NCI-H1105 (cell line): ENCODE measurements around the gene NKAIN2.
"Not testable (repeated sequence)": the region's sequence is repeated elsewhere in the genome, so short reads cannot be mapped to it uniquely, and the experiment has no call there.

Experiments used
- DNase-seq: peaks from one replicate; lab custom pipeline; 2025; lab: John Stamatoyannopoulos, UW

The NKAIN2 gene

DNA sequence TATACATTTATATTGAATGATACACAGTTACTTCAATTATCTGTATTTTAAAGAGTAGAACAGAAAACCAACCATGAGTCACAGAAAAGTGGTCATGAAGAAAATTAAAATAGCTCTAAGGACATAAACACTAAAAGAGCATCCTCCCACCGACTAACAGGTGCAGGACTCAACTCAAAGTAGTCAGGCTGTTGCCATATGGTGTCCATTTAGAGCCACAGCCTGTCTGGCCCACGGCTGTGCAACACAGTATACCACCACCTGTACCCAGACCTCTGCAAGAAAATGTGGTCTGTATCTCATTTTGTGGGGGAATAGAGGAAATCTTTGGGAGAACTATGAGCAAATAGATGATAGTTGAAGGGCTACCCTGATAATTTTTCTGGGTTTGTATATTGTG lies 708.8 kb downstream of the NKAIN2 start:
- DNase-seq = no peak

DNA sequence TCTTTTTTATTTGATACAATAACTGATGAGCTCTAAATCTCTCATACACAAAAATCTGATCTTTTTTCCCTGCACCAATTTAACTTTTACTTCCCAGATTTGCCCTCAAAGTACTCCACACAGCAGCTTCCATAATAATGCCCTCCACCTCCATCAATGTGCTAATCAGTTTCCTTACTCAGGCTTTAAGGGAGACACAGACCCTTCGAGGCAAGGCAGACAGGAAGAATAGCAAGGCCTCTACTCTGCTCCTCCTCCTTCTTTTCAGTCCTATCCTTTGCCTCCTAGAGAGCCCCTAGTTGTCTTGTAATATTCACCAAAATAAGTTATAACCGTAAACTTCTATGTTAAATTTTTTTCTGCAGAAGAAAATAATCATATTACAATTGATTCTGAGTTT lies 713.7 kb downstream of the NKAIN2 start:
- no peak for DNase-seq

DNA sequence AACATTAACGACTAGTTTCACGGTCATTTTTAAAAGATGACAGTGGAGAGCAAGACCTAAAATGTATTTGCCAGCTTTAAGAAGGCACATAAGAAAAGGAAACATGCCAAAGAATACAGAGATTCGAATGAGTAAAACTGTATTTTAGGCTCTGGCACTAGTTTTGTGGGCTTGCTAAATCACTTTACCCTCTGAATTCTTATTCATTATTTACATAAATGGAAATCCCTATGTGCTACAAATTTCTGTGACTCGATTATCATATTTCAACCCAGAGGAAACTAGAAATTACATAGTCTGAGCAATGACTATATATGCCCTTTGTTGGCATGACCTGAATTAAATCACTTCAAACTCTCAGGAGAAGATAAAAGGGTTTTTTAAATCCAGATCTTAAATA lies 716.8 kb downstream of the NKAIN2 start:
- no peak for DNase-seq

DNA sequence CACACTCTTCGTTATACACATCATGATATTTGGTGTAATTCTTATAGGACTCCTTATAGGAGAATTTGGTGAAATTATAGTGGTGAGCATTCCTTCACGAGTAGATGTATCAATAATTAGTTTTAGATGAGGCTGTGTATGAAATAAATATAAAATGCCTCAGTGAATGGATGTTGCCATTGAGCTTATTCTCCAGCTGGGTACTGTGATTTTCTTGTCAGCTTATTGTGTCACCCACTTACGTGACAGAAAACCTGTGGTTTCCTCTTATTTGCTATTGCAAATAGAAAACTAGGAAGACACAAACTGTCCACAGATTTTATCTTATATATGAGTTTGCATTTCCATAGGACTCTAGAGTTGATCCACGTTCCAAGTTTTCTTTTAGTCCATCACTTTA lies 718.7 kb downstream of the NKAIN2 start:
- DNase-seq = no peak

DNA sequence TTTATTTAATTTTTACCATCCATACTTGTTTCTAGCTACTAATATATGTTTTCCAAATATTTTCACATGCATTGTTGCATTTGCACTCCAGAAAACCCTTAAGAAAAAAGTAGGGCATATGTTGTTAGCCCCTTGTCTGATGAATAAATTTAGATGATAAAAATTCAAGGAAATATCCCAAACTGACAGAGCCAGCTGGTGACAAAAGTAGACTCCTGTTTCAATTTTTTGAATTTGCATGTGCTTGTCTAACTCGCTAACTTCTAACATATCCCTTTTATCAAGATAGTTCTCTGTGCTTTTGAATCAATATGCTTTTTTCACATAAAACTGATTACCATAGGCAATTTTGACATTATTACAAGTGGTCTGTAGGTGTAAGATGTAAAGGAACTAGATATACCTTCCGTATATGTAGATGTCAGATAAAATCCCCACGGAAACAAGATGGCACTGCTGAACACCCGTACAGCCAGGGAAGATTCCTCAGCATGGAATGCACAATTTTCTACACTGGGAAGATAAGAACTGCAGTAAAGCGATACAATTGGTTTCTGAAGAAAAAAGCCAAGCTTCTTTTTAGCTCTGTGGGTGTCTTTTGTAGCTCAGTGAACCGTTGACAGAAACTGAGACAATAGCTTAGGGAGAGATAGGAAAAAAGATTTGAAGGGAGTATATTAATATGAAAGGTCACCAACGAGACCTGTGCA lies 721.0 kb downstream of the NKAIN2 start:
- DNase-seq = no peak

DNA sequence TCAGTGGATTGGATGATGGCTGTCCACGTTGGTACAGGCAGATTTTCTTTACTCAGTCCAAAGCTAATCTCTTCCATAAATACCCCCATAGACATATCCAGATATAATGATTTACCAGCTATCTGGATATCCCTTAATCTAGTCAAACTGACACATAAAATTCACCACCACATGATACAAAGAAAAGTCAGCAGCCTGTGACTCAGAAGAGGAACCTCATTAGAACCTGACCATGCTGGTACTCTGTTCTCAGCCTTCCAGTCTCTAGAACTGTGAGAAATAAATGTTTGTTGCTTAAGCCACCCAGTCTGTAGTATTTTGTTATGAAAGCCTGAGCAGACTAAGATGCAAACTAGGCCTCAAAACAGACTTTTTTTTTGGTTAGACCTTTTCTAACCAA lies 727.3 kb downstream of the NKAIN2 start:
- no peak for DNase-seq

DNA sequence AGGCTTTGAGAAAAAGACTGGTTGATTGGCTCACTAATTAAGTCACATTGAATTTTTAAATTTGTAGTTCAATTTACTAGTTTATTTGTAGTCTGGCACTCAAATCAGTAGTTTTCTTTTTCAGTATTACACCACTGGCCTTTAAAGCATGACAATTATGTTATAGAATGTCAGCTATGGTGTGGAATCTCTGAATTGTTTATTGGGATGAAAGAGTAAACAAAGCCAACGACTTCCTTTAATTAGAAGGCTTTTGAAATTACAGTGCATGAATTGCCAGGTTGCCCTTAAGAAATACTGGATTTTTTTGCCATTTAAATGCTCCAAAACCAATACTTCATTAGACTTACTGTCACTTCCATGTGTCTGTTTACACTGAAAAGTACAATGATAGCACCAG lies 731.6 kb downstream of the NKAIN2 start:
- no peak for DNase-seq

DNA sequence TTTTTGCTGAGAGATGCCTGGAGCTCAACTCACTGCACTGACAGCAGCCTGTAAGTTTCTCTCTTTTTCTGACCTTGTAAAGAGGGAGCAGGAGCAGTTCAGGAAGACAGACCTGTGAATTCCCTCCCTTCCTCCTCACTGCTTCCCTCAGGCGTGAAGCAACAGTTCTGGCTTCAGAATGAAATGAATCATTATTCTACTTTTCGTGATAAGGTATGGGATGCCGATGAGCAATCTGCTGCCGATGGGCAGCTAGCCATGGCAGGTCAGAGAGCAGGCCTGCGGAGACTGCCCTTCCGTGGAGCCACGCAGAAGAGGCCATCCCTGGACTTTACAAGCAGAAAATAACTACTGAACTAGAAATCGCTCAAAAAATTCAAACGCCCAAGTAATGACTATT lies 732.1 kb downstream of the NKAIN2 start:
- DNase-seq = no peak

DNA sequence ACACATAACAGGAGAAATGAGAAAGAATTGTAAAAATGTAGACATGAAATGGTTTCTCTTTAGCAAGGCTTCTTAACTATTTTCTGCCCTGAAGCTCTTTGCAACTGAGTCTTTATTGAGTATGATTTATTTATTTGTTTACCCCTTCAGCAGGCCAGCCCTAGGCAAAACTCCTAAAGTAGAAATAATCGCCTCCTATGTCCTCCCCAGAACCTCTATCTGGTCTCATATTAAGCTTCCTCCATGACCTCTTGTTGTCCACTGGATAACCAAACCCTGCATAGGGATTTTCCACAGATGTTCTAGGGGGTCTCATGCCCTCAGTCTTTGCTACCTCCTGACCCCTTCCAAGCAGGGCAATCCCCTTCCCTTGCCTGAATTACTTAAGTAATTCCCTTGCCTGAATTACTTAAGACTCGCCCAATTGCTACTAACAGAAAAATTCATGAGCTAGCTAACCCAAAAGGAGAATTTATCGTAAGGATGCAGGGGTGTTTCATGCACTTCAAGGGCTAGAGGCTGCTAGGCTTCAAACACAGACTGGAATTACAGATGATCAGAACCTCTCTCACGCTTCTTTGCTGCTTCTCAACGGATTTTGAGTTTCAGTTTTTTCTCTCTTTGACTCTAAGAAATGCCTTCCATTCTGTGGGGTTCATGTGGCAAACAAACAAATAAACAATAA lies 732.6 kb downstream of the NKAIN2 start:
- DNase-seq = no peak

DNA sequence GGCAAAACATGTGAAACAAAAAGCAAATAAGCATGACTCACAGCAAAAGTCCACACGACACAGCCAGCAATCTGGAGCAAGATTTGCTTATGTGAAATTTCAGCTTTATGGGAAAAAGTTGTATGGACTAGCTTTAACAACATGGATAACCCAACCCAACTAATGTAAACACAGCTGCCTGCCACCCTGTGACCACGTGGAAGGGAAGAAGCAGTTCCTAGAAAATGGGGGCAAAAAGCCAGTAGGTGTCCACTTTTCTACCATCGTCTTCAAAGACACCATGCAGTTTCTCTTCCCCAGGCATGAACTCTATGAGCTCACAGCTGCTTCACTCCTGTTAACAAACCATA lies 733.2 kb downstream of the NKAIN2 start:
- no peak for DNase-seq

DNA sequence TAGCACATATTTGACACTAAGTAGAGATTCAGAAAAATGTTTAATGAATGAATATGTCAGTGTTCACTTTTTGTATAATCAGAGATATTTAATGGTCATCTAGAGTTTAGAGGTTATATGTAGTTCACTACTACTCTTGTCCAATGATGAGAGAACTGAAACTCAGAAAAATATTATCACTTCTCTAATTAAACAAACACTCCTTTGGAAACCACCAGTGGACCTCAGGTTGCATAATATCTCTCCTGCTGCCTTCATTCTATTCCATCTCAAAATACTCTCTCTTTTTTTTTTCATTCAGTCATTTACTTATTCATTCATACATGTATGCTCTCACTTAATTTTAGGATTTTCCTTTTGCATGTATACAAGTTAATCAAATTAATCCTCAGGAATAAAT lies 735.4 kb downstream of the NKAIN2 start:
- no peak for DNase-seq

DNA sequence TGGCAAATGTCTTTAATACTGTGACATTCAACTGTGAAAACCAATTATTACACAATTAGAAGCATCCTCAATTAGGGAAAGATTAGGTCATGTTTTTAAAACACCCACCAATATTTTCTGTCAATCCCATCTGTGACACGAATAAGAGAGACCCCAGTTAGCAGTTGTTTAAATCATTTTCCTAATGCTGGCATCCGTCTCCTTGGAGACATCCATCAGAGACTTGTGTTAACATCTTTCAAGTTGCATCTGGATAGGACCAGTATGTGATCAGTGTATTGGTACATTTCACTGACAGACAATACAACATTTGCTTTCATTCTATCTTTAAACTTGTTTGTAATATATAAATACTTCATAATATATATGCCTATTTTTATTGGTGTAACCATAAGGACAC lies 737.9 kb downstream of the NKAIN2 start:
- no peak for DNase-seq

DNA sequence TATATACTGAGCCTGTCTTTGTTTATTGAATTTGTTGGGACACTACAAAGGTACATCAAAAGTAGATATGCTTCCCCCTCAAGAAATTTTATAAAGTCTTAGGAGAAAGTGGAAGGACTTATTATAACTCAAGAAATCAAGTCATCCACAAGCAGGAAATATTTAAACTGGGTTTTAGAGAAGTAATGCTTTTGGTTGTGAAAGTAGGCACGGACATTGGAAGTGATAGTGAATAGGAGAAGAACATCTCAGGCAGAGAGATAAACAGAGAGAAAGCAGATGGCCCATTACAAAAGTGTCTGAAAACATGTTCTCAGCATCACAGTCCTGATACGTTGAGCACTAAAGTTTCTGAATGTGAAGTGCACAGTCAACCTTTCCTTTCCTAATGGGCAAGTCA lies 742.9 kb downstream of the NKAIN2 start:
- DNase-seq = no peak

DNA sequence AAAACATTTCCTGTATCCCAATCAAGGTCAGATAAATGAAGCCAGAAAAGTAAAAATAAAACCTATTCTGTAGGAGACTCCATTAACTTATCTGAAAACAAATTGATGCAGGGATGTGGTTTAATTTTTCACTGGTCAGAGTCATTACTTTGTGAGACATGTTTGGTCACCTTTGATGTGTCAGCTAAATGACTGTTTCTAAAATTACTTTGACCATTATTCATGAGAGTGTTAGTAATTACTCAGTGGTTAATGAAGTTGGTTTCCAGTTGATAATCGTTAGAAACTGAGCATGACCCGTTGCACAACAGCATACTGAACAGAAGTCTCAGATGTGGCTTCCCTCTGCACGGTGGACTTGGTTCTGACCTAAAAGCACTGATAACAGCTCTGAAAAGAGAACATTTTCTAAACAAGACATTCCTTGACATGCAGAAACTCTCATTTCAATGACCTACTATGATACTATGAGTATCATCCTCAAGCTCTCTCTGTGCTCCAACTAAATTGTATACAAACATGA lies 748.1 kb downstream of the NKAIN2 start:
- no peak for DNase-seq

DNA sequence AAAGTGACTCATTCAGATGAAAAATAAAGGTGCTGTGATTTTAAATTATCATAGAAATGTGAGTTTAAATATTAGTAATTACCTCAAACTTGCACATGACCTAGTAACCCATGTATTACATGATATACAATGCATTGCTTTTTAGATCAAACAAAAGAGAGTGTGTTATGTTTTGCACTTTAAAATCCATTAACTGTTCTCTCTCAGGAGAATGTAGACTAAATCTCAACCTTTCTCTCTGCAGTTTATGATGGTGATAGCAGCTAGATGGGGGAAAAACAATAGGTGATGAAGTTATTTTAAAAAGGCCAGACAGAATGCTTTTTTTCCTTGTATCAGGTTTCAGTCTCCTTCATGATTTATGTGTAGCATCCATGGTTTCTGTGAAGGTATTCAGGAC lies 754.2 kb downstream of the NKAIN2 start:
- no peak for DNase-seq

DNA sequence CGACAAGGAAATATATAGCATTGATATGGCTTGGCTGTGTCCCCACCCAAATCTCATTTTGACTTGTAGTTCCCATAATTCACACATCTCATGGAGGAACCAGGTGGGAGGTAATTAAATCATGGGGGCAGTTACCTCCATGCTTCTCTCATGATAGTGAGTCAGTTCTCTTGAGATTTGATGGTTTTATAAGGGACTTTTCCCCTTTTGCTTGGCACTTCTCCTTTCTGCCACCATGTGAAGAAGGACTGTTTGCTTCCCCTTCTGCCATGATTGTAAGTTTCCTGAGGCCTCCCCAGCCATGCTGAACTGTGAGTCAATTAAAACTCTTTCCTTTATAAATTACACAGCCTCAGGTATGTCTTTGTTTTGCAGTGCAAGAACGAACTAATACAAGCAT lies 756.4 kb downstream of the NKAIN2 start:
- DNase-seq = not testable (repeated sequence)

DNA sequence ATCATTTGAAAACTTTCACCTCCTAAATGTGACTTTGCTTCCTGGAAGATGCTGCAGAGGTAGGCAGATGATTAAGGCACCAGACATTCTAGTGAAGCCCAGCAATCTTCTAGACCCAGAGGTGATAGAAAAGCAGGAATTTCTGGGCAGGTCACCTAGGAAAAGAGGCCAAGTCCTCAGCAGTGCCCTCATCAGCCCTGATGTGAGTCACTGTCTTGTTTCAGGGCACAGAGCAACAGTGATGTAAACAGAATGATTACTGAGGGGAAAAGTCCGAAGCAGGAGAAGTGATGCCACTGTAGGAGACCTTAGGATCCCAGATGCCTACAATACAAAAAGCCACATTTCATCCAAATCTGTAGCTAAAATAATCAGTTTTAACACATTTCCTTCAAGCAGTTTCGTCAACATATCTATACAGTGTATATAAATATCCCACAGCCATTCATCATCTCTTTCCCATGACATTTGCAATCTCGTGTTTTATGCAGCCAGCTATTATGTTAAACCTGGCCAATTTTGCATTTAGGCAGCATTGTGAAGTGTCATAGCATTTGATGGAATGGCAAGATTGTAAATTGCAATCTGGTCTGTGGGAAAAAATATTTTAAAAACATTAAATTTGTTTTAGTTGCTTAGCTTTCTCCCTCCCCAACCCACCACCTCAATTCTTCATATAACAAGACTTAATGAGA lies 757.4 kb downstream of the NKAIN2 start:
- no peak for DNase-seq

DNA sequence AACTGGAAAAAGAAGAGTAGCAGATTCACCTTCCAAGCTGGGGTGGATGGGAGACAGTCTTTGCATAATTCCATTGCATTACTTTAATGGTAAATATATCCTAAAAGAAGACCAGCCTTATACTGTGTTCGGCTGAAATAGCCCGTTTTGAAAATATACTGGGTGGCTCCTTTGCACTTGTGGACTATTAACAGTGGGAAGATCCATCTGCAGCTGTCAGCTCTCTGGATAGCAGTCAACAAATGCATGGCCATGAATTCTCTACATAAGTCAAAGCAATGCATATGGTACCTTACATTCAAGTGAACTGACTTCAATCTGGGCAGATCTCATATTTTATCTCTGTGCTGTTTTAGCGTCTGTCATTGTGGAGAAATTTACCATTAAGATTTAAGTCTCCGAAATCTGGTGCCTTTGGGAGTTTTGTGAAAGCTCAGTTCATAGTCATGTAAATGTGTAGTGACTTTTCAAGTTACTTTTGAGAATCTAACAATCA lies 758.0 kb downstream of the NKAIN2 start:
- DNase-seq = no peak

DNA sequence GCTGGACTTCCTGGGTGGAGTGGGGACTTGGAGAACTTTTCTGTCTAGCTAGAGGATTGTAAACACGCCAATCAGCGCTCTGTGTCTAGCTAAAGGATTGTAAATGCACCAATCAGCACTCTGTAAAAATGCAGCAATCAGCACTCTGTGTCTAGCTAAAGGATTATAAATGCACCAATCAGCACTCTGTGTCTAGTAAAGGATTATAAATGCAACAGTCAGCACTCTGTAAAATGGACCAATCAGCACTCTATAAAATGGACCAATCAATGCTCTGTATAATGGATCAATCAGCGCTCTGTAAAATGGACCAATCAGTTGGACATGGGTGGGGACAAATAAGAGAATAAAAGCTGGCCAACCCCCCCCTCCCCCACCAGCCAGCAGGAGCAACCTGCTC lies 760.5 kb downstream of the NKAIN2 start:
- DNase-seq = not testable (repeated sequence)

DNA sequence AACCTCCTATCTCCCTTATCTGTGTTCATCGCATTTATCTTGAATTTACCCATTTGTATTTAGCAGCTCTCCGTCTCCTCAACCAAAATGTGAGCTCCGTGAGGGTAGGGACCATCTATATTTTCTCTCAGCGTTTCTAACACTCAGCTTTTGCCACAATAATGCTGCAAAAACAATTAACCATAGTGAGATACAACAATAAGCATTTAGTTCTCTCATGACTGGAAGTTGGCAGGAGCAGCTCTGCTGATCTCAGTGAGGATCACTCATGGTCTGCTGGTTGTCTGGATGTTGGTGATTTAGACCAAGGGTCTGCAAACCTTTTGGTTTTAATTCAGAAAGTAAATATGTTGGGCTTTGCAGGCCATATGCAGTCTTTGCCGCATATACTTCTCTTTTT lies 763.7 kb downstream of the NKAIN2 start:
- no peak for DNase-seq

DNA sequence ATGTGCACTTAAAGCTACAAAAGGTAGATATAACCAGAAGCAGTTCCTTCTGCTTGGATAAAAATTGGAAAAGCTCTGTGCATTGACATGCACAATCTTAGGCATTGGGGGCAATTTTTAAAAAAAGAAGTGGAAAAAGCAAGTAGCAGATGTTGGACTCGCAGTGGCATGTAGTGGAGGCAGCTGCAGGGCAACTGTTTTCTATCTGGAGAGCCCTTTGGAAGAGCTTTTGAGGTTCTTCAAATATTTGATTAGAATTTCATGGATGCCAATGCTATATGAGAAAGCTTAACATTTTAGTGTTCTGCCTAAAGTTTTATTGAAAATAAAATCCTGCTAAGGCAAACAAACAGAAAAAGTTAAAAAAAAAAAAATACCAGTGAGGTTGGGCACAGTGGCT lies 770.3 kb downstream of the NKAIN2 start:
- no peak for DNase-seq

DNA sequence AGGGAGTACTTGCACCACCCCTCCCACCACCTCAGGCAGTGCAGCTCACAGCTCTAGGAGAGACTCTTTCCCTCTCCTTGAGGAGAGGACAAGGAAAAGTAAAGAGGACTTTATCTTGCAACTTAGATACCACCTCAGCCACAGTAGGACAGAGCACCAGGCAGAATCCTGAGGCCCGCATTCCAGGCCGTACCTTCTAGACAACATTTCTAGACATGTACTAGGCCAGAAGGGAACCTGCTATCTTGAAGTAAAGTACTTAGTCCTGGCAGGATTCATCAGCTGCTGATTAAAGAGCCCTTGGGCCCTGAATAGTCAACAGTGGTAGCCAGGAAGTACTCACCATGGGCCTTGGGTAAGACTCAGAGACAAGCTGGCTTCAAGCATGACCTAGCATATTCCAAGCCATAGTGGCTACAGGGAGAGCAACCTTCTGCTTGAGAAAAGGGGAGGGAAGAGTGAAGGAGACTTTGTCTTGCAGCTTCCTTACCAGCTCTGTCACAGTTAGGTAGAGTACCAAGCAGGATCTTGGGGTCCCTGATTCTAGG lies 774.1 kb downstream of the NKAIN2 start:
- no peak for DNase-seq

DNA sequence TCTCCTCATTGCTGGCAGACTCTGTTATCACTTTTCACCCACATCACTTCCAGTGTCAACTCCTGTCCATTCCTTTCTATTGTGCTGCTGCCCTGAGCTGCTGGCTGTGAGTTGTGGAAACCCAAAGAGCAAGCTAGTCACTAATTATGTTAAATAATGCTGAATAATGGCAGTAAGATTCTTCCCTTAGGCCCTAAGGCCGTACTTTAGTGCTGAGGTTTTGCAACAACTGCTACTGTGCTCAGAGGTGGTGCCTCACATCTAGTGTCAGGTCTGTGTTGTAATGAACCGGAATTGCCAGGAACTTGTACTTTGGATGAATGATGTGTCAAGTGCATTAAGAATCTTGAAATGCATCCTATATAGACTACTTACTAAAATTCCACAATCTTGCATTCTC lies 786.3 kb downstream of the NKAIN2 start:
- no peak for DNase-seq
